Measurements from ENCODE around the gene SEMA4A. TPM values are rescaled to one million over a fixed set of nuclear protein-coding genes. Genes with fewer than 3 reads are reported as not detected.

The SEMA4A gene
- polyA plus RNA-seq, 1 of the 3 experiments (the other 2 are of a cell fraction): 1.3 TPM

DNA sequence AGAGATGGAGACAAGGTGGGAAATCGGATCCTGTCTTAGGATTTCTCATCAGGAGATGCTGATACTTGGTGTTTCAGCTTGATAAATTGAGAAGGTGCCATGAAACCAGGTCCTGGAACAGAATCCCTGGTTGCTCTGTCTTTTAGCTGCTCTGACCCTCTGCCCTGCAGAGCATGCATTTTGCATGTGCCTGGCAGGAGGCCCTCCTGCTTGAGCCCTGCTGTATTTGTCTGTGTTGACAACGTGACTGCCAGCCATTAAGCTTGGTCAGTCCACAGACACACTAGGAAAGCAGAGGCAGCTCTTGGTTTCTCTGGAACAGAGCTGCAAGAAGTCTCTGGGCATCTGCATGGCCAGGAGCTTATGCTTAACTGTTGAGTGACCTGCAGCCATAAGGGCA is 43.1 kb downstream of the SEMA4A start (continued):
- TF ChIP-seq TEAD4 (IDR thresholded peaks at IDR 0.05; ENCODE audit: borderline replicate concordance, insufficient read depth) (no peak), RCOR1 (IDR thresholded peaks at IDR 0.05; ENCODE audit: low read length) (no peak), CHD2 (IDR thresholded peaks at IDR 0.05; ENCODE audit: low read length, partially characterized antibody) (no peak), MXI1 (IDR thresholded peaks at IDR 0.05; ENCODE audit: low read depth, low read length) (no peak), GATA2 (CRISPR knock-in tag; IDR thresholded peaks at IDR 0.05) (no peak), POLR2AphosphoS5 (IDR thresholded peaks at IDR 0.05; ENCODE audit: low read depth, low read length) (no peak), EP300 (IDR thresholded peaks at IDR 0.05; ENCODE audit: borderline replicate concordance in 1 of 2, low read depth in 1 of 2, low read length in 1 of 2) (no peak)
- TF ChIP-seq, protein P1, sequence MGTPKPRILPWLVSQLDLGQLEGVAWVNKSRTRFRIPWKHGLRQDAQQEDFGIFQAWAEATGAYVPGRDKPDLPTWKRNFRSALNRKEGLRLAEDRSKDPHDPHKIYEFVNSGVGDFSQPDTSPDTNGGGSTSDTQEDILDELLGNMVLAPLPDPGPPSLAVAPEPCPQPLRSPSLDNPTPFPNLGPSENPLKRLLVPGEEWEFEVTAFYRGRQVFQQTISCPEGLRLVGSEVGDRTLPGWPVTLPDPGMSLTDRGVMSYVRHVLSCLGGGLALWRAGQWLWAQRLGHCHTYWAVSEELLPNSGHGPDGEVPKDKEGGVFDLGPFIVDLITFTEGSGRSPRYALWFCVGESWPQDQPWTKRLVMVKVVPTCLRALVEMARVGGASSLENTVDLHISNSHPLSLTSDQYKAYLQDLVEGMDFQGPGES (IDR thresholded peaks at IDR 0.05; ENCODE audit: low read depth, low read length): no peak

DNA sequence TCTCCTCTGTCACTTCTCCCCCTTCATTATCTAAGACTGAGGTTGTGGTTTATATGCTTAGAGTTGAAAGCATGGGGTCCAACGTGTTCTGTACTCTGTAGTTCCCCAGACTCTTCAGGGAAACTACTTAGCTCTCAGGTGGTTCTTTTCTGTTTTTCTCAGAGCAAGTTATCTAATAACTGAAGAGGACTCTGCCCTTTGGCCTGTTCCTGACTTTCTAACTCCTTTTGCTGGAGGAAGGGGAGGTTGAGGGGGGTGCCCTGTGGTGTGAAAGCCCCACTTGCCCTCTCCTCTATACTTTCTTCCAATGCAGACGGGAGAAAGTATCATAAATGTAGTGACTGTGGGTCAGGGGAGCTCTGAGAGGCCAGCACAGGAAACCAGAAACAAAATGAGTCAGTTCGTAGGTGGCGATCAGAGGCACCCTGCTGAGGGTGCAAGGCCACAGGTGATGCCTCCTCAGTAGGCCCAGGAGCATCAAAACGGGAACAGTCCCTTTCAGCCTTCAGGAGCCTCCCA is 45.5 kb downstream of the SEMA4A start:
- no peaks in the 10 kb centered on the region for H3K9me2 ChIP-seq
- no peak overlapping the region for H3K9ac ChIP-seq
- no peaks in the 10 kb centered on the region for H3K27me3 ChIP-seq (ENCODE audit: insufficient read depth)
- 82% methylated on average over 5 of the region's 5 CpGs for WGBS (ENCODE audit: low lambda C conversion rate)
- H3K4me2 ChIP-seq: no peak overlapping the region
- H3F3A ChIP-seq (replicated peaks; ENCODE audit: insufficient read depth): peaks cover 20% of the 10 kb centered on the region
- no peak for DNase-seq
- ChIA-PET CTCF (interaction anchor here (0.9 to 1.1 kb wide), 2 partner anchors 12 to 26 kb away, joined by 3 to 4 read pairs; no protein-coding TSS in a partner anchor), POLR2A (no interaction called here)
- peaks cover 72% of the 10 kb centered on the region for H3K79me2 ChIP-seq (ENCODE audit: insufficient read depth)
- H3K36me3 ChIP-seq (replicated peaks in 1 of 2; ENCODE audit: control insufficient read depth in 1 of 2, insufficient read depth in 2 of 2, low read length in 1 of 2): peaks cover 9 to 49% of the 10 kb centered on the region in 2 experiments
- H3K27ac ChIP-seq (ENCODE audit: low read depth in 2 of 2, low read length in 1 of 2): no peak overlapping the region
- H3K4me1 ChIP-seq (ENCODE audit: control insufficient read depth in 1 of 2, insufficient read depth in 2 of 2, low read depth in 1 of 2, low read length in 1 of 2): peaks cover 0 to 14% of the 10 kb centered on the region in 2 experiments; a peak in 3 of 4 replicates
- no peaks in the 10 kb centered on the region for H3K9me3 ChIP-seq
- H3K4me3 ChIP-seq (ENCODE audit: low read depth in 2 of 2, low read length in 1 of 2): no peak overlapping the region
- H2AFZ ChIP-seq (ENCODE audit: low read depth): no peak overlapping the region
- H4K20me1 ChIP-seq (ENCODE audit: insufficient read depth): 0 out of 2 replicates have a peak, but pooled peaks cover 4% of the 10 kb centered on the region
- TF ChIP-seq YY1 (IDR thresholded peaks at IDR 0.05; ENCODE audit: low read depth) (no peak), JUND (IDR thresholded peaks at IDR 0.05) (no peak), TCF12 (IDR thresholded peaks at IDR 0.05) (no peak), GATA2 (CRISPR knock-in tag; IDR thresholded peaks at IDR 0.05) (no peak), RCOR1 (IDR thresholded peaks at IDR 0.05; ENCODE audit: low read length) (no peak), TAF1 (IDR thresholded peaks at IDR 0.05; ENCODE audit: borderline replicate concordance, low read depth, low read length) (no peak), FOSL2 (IDR thresholded peaks at IDR 0.05; ENCODE audit: borderline replicate concordance, low read depth) (no peak), SMC3 (IDR thresholded peaks at IDR 0.05; ENCODE audit: low read depth, low read length) (no peak), NFIC (IDR thresholded peaks at IDR 0.05; ENCODE audit: borderline replicate concordance) (no peak), EZH2phosphoT487 (IDR thresholded peaks at IDR 0.05; ENCODE audit: borderline replicate concordance, low read depth) (no peak), MEF2A (IDR thresholded peaks at IDR 0.05; ENCODE audit: borderline replicate concordance, low read depth) (no peak), POLR2AphosphoS5 (IDR thresholded peaks at IDR 0.05; ENCODE audit: low read depth, low read length) (no peak)
- TF ChIP-seq, protein P2, sequence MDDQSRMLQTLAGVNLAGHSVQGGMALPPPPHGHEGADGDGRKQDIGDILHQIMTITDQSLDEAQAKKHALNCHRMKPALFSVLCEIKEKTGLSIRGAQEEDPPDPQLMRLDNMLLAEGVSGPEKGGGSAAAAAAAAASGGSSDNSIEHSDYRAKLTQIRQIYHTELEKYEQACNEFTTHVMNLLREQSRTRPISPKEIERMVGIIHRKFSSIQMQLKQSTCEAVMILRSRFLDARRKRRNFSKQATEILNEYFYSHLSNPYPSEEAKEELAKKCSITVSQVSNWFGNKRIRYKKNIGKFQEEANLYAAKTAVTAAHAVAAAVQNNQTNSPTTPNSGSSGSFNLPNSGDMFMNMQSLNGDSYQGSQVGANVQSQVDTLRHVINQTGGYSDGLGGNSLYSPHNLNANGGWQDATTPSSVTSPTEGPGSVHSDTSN (IDR thresholded peaks at IDR 0.05): no peak
- TF ChIP-seq, protein P3, sequence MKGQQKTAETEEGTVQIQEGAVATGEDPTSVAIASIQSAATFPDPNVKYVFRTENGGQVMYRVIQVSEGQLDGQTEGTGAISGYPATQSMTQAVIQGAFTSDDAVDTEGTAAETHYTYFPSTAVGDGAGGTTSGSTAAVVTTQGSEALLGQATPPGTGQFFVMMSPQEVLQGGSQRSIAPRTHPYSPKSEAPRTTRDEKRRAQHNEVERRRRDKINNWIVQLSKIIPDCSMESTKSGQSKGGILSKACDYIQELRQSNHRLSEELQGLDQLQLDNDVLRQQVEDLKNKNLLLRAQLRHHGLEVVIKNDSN (IDR thresholded peaks at IDR 0.05; ENCODE audit: borderline replicate concordance, low read depth): no peak
- TF ChIP-seq, protein P4, sequence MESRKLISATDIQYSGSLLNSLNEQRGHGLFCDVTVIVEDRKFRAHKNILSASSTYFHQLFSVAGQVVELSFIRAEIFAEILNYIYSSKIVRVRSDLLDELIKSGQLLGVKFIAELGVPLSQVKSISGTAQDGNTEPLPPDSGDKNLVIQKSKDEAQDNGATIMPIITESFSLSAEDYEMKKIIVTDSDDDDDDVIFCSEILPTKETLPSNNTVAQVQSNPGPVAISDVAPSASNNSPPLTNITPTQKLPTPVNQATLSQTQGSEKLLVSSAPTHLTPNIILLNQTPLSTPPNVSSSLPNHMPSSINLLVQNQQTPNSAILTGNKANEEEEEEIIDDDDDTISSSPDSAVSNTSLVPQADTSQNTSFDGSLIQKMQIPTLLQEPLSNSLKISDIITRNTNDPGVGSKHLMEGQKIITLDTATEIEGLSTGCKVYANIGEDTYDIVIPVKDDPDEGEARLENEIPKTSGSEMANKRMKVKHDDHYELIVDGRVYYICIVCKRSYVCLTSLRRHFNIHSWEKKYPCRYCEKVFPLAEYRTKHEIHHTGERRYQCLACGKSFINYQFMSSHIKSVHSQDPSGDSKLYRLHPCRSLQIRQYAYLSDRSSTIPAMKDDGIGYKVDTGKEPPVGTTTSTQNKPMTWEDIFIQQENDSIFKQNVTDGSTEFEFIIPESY (IDR thresholded peaks at IDR 0.05; ENCODE audit: borderline replicate concordance, low read depth): no peak
- TF ChIP-seq, protein P5, sequence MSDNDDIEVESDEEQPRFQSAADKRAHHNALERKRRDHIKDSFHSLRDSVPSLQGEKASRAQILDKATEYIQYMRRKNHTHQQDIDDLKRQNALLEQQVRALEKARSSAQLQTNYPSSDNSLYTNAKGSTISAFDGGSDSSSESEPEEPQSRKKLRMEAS (IDR thresholded peaks at IDR 0.05; ENCODE audit: low read depth): no peak
- TF ChIP-seq, protein P6, sequence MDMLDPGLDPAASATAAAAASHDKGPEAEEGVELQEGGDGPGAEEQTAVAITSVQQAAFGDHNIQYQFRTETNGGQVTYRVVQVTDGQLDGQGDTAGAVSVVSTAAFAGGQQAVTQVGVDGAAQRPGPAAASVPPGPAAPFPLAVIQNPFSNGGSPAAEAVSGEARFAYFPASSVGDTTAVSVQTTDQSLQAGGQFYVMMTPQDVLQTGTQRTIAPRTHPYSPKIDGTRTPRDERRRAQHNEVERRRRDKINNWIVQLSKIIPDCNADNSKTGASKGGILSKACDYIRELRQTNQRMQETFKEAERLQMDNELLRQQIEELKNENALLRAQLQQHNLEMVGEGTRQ (IDR thresholded peaks at IDR 0.05; ENCODE audit: borderline replicate concordance, low read depth, low read length): no peak
